Subcutaneous preadipocyte (primary cell): Measurements from ENCODE around the gene RBMXL3. TPM values are rescaled to one million over a fixed set of nuclear protein-coding genes. Genes with fewer than 3 reads are reported as not detected.

Experiments
- total RNA-seq: library from RNA; depleted of rRNA; stranded (reverse); fragments of >200 nt; gene quantifications from 2 replicates; pipeline ENCODE4 v1.2.3, GENCODE V29; 2012

RBMXL3 gene
- not detected in 2 replicates for total RNA-seq

DNA sequence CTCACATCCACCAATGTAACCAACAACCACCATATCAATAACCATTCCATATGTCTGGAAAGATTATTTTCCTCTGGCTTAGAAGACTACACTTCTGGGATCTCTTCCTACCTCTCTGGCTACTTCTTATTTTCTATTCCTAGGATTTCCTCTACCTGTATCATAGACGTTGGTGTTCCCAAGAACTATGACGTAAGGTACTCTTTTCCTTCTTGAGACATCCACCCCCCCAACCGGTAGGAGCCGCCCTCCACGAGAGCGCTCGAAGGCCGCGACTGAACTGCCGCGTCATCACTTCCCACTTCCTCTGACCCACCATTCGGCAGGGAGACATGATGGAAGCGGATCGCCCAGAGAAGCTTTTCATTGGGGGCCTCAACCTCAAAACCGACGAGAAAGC lies at the start of gene RBMXL3:
Gene RBMXL3 (plus strand): TSS at position 301 of the 400 bp plus-strand sequence. CDS start 32 bp downstream, at position 333.

DNA sequence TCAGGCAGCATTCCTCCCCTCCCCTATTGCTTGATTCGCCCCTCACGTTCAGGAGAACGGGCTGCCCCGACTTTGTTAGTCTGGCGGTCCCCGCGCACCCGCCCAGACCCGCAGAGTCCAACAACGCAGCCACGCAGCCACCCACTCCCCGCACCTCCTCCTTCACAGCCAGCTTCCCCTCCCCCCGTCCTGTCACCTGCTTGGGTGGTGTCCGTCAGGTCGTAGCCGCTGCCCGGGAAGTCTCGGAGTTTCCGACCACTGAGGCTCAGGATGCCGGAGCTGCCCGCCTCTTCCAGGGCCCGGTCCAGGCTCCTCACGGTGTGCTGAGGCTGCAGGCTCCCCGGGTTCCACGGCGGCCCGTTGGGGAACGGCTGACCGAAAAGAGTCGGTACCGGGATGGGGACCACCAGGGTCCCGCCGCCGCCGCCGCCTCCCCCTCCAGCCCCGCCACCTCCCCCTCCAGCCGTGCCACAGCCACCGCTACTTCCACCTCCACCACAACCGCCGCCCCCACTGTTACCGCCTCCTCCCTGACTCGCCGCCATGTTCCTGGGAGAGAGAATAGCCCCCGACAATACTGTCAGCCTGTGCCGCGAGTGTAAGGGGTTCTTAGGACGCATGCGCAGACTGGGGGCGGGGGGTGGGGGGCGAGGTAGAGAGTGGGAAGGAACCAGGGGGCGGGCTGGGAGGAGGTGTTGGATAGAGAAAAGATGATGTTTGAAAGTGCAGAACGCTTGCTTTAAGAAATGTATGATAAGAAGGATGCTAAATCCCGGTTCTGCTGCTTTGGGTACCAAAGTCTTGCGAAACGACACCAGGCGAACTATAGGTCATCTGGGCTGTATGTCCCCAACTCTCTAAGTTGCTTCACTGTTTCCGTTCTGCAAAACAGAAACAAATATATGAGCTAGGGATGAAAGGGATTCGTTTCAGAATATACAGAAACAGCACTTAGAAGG lies 44.6 kb downstream of the RBMXL3 start, which contains the start of gene LRCH2:
Gene LRCH2 (minus strand): TSS at position 600 of the 959 bp plus-strand sequence. CDS start 55 bp downstream, at position 545.

Other genes starting within 250 kb of the RBMXL3 start
- gene IL13RA2, start 171.8 kb upstream of the RBMXL3 start, total RNA-seq: 171 and 270 TPM in 2 replicates
- gene LRCH2, start 44.7 kb downstream of the RBMXL3 start, total RNA-seq: 4.3 and 4.8 TPM in 2 replicates
- gene LUZP4, start 100.3 kb downstream of the RBMXL3 start, total RNA-seq: not detected in 2 replicates